ENCODE data around the gene MN1. TPM values are rescaled to one million over a fixed set of nuclear protein-coding genes. Genes with fewer than 3 reads are reported as not detected.

The MN1 gene
- total and polyA plus RNA-seq, 12 donors = 2.3 to 8.3 (median 5.5) TPM

- H3K27ac ChIP-seq = no peak overlapping the region
- DNase-seq (no peak), ATAC-seq (no peak)
- H3K9me3 ChIP-seq = peaks cover 0 to 32% (median 0%) of the 10 kb centered on the region in 11 donors
- no peak overlapping the region for H3K4me3 ChIP-seq
- intact Hi-C loops (cut with DNase I) = no loop called here
- H3K27me3 ChIP-seq = no peaks in the 10 kb centered on the region
- H3K4me1 ChIP-seq = no peaks in the 10 kb centered on the region
- no peak for TF ChIP-seq CTCF (IDR thresholded peaks at IDR 0.05)
- no peaks in the 10 kb centered on the region for H3K36me3 ChIP-seq
- WGBS, 2 donors = 62 to 69% methylated on average over 5 of the region's 5 CpGs
These were observed 102.7 kb downstream of the MN1 start for GRCh38 chr22:27698813-27699212.

Other genes with a start within 250 kb of the MN1 start
- 10 to 100 TPM; 33.7 to 78.3 (median 62.7) TPM for gene PITPNB, start 117.5 kb upstream of the MN1 start, total RNA-seq
- gene PITPNB, start 117.5 kb upstream of the MN1 start, polyA plus RNA-seq = 10 to 100 TPM; 16.0 to 21.4 TPM